Measurements from ENCODE around the gene PRDM12. TPM values are rescaled to one million over a fixed set of nuclear protein-coding genes. Genes with fewer than 3 reads are reported as not detected.

PRDM12 gene
- total and polyA plus RNA-seq, 2 experiments from 2014 or later = 0.30 to 0.55 TPM

GRCh38 chr9:130728721-130729120 lies 64.3 kb downstream of the PRDM12 start:
- no peaks in the 10 kb centered on the region for H3K9me3 ChIP-seq (ENCODE audit: low read depth)
- no peak overlapping the region for H3K4me3 ChIP-seq
- no peaks in the 10 kb centered on the region for H3K27me3 ChIP-seq
- TF ChIP-seq CTCF (IDR thresholded peaks at IDR 0.05; ENCODE audit: low read depth, low read length) = no peak
- no peaks in the 10 kb centered on the region for H3K36me3 ChIP-seq
- peak in 1 of 2 donors; percentile 61 for DNase-seq (ENCODE audit: low read depth in 1 of 2, low spot score in 1 of 2)
- H3K4me1 ChIP-seq (ENCODE audit: low read depth) = no peaks in the 10 kb centered on the region
- H3K27ac ChIP-seq = no peak overlapping the region

GRCh38 chr9:130729145-130729544 lies 64.8 kb downstream of the PRDM12 start:
- H3K9me3 ChIP-seq (ENCODE audit: low read depth) = no peaks in the 10 kb centered on the region
- no peaks in the 10 kb centered on the region for H3K4me1 ChIP-seq (ENCODE audit: low read depth)
- H3K27me3 ChIP-seq = no peaks in the 10 kb centered on the region
- H3K27ac ChIP-seq = no peak overlapping the region
- no peak overlapping the region for H3K4me3 ChIP-seq
- no peaks in the 10 kb centered on the region for H3K36me3 ChIP-seq
- no peak for DNase-seq (ENCODE audit: low read depth in 1 of 2, low spot score in 1 of 2)
- TF ChIP-seq CTCF (IDR thresholded peaks at IDR 0.05; ENCODE audit: low read depth, low read length) = no peak

- Histone ChIP-seq H3K4me1 (ENCODE audit: low read depth) (no peaks in the 10 kb centered on the region), H3K36me3 (no peaks in the 10 kb centered on the region), H3K27ac (no peak overlapping the region), H3K27me3 (no peaks in the 10 kb centered on the region), H3K4me3 (no peak overlapping the region), H3K9me3 (ENCODE audit: low read depth) (no peaks in the 10 kb centered on the region)
- DNase-seq (ENCODE audit: low read depth in 1 of 2, low spot score in 1 of 2) = no peak
- no peak for TF ChIP-seq CTCF (IDR thresholded peaks at IDR 0.05; ENCODE audit: low read depth, low read length)
Measured at GRCh38 chr9:130731355-130731754, 67.0 kb downstream of the PRDM12 start.

GRCh38 chr9:130732136-130732535 lies 67.7 kb downstream of the PRDM12 start:
- peak in 1 of 2 donors; percentile 51 for DNase-seq (ENCODE audit: low read depth in 1 of 2, low spot score in 1 of 2)
- no peaks in the 10 kb centered on the region for H3K9me3 ChIP-seq (ENCODE audit: low read depth)
- TF ChIP-seq CTCF (IDR thresholded peaks at IDR 0.05; ENCODE audit: low read depth, low read length) = no peak
- no peaks in the 10 kb centered on the region for H3K36me3 ChIP-seq
- no peaks in the 10 kb centered on the region for H3K27me3 ChIP-seq
- no peak overlapping the region for H3K27ac ChIP-seq
- H3K4me3 ChIP-seq = no peak overlapping the region
- no peaks in the 10 kb centered on the region for H3K4me1 ChIP-seq (ENCODE audit: low read depth)

Other genes with a start within 250 kb of the PRDM12 start
- 83.8 and 89.8 TPM in 2 replicates for gene ASS1, start 219.6 kb upstream of the PRDM12 start, total RNA-seq
- 59.3 and 67.5 TPM in 2 replicates for gene ASS1, start 219.6 kb upstream of the PRDM12 start, polyA plus RNA-seq
- gene FUBP3, start 85.0 kb upstream of the PRDM12 start, total RNA-seq = 69.5 and 115 TPM in 2 replicates
- gene FUBP3, start 85.0 kb upstream of the PRDM12 start, polyA plus RNA-seq = 82.0 and 116 TPM in 2 replicates
- gene EXOSC2, start 29.2 kb downstream of the PRDM12 start, total RNA-seq = 32.5 and 47.4 TPM in 2 replicates
- gene EXOSC2, start 29.2 kb downstream of the PRDM12 start, polyA plus RNA-seq = 31.0 and 37.4 TPM in 2 replicates
- 71.6 and 97.1 TPM in 2 replicates for gene ABL1, start 170.7 kb downstream of the PRDM12 start, total RNA-seq
- 41.8 and 60.5 TPM in 2 replicates for gene ABL1, start 170.7 kb downstream of the PRDM12 start, polyA plus RNA-seq
- not detected in 2 replicates for gene QRFP, start 232.2 kb downstream of the PRDM12 start, total RNA-seq
- gene QRFP, start 232.2 kb downstream of the PRDM12 start, polyA plus RNA-seq = 0.45 TPM in 1 of 2 replicates, not detected in the other

Data from cardiac muscle cell (in vitro differentiated cells and primary cell).